Activated CD8-positive, alpha-beta memory T cell treated with anti-CD3 and anti-CD28 coated beads, Interleukin-2, amount 50 U/mL, for 1 hour (primary cell): ENCODE measurements around the gene CGA.

Experiments
- DNase-seq: peaks from one replicate; pipeline ENCODE4 v3.0.0-alpha.2; 2020; ENCODE audit errors: extremely low read depth

The CGA gene

GRCh38 chr6:87089135-87089534, 5.8 kb downstream of the CGA start:
- no peak for DNase-seq

GRCh38 chr6:87088076-87088475, 6.8 kb downstream of the CGA start:
- DNase-seq = no peak

- DNase-seq = no peak
These were observed 12.7 kb downstream of the CGA start for GRCh38 chr6:87082160-87082721.

DNA sequence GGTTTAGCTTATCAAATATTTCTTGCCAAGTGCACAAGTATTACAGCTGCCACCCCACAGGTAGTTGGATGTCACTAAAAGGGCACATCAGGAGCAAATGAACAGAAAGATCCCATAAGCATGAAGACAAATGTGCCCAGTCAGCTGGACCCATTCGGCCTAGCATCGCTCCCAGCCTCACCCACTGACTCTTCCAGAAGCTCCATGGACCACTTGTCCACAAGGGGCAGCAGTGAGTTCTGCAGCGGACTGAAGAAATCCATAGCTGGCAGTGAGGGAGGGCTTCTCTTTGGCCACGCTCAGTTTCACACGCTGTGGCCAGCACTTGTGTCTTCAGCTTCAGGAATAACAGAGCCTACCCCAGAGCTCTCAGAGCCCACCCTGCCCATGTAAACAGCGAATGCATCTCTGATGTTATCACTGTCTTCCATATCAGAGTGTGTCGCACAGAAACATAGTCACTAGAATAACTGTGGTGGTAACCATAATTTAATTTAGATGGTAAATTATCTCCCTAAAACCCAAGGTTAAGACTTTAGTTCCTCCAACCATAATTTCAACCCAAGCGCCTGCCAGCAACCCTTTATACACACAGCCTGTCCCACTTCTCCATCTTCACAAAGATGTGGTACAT, 15.8 kb downstream of the CGA start:
- DNase-seq = no peak

- DNase-seq = no peak
These were observed 19.7 kb downstream of the CGA start for GRCh38 chr6:87075168-87075567.

- no peak for DNase-seq
These were observed 20.7 kb downstream of the CGA start for GRCh38 chr6:87074101-87074621.

DNA sequence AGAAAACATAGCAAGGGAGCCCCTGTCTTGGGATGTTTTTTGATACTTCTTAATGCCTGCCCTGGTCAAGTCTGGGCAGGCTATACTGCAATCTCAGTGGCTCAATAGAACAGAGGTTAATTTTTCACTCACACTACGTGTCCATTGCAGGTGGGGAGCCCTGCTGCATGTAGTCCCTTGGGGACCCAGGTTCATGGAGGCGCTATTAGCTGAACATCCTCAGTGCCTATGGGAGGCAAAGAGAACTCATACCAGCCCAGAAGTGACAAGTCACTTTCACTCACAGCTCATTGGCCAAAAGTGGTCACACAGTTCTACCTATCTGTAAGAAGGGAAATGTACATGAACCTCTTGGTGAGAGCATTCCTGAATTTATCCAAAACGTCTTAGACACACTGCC, 23.2 kb downstream of the CGA start:
- no peak for DNase-seq

DNA sequence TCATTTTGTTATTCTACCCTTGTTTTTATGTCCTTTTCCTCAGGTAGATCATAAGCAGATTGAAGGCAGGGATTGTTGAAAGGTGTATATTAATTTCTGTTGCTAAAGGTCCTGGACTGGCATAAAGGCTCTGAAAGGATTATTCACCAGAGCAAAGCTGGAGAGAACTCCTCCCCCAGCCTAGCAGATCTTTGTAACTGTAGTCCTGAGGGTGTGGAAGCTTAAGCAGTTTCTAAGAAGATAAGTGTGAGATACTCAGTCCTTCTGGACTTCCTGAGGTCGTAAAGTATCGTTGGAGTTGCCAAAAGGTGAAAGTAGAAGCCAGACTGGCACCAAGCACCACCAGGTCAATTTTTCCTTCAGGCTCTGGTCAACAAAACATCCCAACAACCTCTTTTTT, 24.2 kb downstream of the CGA start:
- DNase-seq = no peak

- no peak for DNase-seq
These were observed 26.1 kb downstream of the CGA start for GRCh38 chr6:87068795-87069194.

DNA sequence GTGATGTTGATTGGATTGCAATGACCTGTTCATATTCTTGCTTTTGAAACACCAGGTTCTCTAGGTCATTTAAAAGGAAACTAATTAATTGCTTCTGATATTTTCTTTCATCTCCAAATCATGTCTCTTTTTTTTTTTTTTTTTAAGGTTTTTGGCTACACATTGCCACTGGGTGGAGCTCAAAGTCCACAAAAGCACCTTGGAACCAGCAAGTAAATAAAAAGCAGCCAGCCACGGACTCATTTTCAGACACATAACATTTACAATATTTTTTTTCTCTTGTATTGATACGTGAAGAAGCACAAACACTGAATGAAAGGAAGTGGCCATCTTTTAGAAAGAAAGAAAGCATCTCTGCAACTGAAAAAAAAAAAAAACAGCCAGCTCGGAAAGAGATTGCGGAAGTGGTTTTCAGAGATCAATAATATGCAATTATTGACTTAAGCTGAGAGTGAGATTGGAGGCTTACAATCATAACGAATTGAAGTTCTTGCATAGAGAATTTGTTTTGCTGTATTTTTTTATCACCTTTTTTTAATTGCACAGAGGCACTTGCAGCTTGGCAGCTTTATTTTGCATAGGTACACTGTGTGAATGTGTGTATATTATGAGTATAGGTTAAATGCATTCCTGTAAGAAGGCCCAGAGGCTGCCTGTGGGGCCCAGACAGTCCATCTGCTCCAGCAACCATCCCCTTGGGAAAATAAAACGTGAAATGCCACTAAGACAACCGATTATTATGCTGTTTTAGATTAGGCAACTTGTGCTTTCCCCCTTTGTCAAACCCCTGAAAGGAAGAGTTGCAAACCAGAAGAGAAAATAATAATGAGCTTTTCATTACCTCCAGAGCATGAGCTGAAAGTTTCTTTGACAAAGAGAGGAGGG, 28.2 kb downstream of the CGA start:
- DNase-seq = no peak

GRCh38 chr6:87065117-87065516, 29.8 kb downstream of the CGA start:
- DNase-seq = no peak

DNA sequence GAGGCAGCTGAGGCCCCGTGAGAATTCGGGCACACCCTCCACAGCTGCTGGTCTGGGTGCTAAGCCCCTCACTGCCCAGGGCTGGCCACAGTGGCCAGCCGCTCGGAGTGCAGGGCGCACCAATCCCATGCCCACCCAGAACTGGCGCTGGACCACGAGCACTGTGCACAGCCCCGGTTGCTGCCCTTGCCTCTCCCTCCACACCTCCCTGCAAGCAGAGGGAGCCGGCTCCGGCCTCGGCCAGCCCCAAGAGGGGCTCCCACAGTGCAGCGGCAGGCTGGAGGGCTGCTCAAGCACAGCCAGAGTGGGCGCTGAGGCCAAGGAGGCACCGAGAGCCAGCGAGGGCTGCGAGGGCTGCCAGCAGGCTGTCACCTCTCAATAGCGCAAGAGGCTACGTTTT, 35.0 kb downstream of the CGA start:
- DNase-seq = no peak

GRCh38 chr6:87054143-87054833, 40.6 kb downstream of the CGA start:
- DNase-seq = no peak

DNA sequence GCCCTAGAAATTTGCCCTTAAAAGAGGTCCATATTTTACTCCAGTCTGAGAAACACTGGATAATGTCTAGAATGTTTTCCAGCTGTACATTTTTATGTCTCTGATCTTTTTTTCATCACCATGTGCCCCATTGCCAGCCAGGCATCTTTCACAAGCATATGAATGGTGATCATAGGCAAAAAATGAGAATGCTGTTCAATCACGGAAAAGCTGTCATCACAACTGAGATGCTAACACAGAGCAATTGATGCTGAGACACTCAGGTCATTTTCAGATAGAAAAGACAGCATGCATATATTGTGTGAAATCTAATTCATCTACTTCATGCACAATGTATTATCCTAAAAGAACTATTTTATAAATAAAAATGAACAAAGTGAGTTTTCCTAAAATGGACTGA, 41.6 kb downstream of the CGA start:
- DNase-seq = no peak

- no peak for DNase-seq
These were observed 45.1 kb downstream of the CGA start for GRCh38 chr6:87049779-87050178.

DNA sequence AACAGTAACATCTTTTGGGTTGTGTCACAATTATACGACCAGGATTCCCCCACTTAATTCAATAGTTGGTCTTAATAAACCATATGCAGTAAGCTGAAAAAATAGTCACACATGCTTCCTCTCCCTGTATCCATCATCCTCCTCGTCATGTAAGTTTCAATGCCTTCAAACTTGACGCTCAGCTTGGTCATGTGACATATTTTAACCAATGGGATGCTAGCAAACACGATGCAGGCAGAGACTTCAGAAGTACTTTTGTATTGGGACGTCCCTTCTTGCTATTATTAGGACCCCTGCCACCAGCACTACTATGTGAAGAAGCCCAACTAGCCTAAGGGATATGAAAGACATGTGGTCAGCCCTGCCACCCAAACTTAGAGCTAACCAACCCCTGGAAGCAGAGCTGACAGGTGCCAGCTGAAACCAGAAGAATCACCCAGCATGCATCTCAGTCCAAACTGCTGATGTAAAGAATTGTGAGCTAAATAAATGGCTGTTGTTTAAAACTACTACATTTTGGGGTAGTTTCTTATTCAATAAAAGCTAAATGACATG, 49.3 kb downstream of the CGA start:
- no peak for DNase-seq

DNA sequence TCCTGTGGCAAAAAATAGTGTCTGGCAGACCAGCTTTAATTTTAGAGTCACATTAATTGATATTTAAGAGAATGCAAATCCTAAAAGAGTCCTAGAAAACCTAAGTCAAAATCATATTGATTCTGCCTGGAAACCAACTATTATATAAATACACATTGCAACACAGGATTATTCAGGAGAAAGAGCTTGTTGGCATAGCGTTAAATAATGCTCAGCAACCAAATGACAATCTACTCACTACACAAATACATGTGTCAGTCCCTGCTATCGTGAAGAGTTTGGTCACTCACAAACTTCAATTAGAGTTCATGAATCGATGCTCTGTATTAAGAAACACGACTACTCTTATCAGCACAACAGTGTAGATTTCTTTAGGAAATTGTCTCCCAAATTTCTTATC, 54.2 kb downstream of the CGA start:
- no peak for DNase-seq
